ENCODE data around the gene LIPG.

The LIPG gene

GRCh38 chr18:49612515-49613033 lies 50.7 kb downstream of the LIPG start:
- DNase-seq = no peak
- no peak for ATAC-seq

DNA sequence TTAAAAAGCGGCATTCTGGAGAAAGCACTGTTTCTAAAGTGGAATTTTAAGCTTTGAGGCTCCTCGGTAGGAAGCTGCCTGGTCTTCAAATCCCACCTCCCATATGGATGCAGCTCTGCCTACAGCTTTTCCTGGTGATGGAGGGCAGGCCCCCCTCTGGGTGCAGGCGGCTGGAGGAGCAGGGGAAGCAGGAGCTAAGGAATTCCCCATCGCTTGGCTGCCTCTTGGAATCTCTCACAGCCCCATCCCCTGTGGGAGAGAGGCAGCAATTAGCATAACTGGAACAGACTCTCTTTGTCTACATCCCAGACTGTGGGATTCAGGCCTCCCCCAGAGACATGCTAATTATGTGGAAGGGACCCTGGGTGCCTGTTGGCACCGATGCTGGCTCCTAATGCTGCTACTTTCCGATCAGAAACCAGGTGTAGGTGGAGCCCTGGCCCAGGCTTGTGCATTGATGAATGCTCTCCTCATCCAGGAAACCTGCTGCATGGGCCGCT lies 51.3 kb downstream of the LIPG start:
- DNase-seq (no peak), ATAC-seq (no peak)

DNA sequence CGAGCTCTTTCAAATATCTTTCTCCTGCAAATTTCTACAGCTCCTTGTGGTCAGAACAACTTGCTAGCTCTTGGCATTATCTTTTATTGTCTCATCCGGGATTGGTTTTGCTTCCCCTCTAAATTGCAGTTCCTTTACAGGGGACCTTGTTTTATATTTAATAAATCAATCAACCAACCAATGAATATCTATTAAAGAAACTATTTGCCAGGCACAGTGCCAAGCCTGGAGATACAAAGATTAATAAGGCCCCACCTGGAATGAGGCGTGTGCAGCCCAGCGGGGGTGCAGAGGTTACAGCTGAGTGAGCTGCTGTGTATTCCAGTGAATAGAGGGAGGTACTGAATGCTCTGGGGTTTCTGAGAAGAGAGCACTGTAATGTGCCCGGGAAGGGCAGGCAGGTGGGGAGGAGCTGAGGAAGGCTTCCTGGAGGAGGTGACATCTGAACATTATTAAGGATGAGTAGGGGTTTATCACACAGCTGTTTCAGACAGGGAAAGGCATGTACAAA lies 51.8 kb downstream of the LIPG start:
- ATAC-seq (no peak), DNase-seq (no peak)

- DNase-seq (no peak), ATAC-seq (no peak)
Observed at GRCh38 chr18:49616618-49617328, 54.9 kb downstream of the LIPG start.

GRCh38 chr18:49617329-49617695 lies 55.5 kb downstream of the LIPG start:
- ATAC-seq = no peak
- DNase-seq = no peak

GRCh38 chr18:49617865-49618264 lies 56.0 kb downstream of the LIPG start:
- DNase-seq (no peak), ATAC-seq (no peak)

DNA sequence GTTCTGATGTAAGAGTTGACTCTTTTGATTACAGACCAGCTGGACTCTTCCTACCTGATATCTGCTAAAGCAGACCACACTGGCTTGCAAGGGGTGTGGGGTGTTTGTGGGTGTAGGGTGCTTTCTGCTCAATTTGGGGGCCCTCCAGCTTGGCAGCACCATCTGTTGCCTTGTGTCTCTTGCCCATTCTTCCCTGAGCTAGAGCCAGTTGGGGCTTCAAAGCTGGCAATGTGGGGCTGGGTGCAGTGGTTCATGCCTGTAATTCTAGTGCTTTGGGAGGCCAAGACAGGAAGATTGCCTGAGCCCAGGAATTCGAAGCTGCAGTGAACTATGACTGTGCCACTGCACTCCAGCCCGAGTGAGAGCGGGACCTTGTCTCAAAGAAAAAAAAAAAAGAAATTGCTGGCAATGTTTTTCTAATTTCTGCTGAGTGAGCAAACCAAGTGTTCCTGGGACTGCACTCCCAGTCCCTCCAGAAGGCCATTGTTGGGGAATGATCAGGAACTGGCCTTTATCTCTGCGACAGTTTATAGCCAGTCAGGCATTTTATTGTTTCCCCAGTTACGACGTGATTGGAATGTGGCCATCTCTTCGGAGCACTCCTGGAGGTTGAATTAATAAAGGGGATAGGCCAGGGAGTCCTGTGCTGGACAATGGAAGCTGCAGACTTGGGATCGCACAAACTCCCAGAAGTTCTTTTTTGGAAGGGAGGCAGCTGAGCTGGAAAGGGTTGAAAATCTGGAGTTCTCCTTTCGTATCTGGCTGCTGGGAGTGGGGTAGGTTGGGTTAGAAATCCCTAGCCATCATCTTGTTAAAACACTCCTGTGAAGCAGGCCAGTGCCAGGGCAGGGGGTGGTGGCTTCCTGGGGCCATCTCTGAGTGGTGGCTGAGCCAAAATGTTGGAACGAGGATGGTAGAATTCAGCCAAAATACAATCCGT lies 57.2 kb downstream of the LIPG start:
- no peak for ATAC-seq
- no peak for DNase-seq

- no peak for ATAC-seq
Observed at GRCh38 chr18:49619801-49620200, 57.9 kb downstream of the LIPG start.

GRCh38 chr18:49621301-49621700 lies 59.4 kb downstream of the LIPG start:
- DNase-seq = no peak
- ATAC-seq = no peak

More at GRCh38 chr18:49619801-49620200, 57.9 kb downstream of the LIPG start:
- DNase-seq = no peak

GRCh38 chr18:49621717-49622351 lies 60.0 kb downstream of the LIPG start:
- no peak for ATAC-seq

DNA sequence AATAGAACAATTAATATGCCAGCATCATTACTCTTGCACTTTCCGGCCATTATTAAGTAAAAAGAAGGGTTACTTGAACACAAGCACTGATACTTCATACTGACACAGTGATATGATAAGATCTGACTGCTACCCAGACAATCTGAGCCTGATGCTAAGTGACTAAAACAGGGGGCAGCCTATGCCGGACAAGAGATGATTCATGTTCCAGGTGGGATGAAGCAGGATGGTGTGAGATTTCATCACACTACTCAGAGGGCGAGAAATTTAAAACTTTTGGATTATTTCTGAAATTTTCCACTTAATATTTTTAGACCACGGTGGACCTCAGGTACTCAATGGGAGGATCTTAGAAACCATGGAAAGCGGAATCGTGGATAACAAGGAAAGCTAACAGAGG lies 61.7 kb downstream of the LIPG start:
- DNase-seq (no peak), ATAC-seq (no peak)

More at GRCh38 chr18:49621717-49622351, 60.0 kb downstream of the LIPG start:
- DNase-seq = no peak

GRCh38 chr18:49625021-49625691 lies 63.3 kb downstream of the LIPG start:
- DNase-seq = no peak

DNA sequence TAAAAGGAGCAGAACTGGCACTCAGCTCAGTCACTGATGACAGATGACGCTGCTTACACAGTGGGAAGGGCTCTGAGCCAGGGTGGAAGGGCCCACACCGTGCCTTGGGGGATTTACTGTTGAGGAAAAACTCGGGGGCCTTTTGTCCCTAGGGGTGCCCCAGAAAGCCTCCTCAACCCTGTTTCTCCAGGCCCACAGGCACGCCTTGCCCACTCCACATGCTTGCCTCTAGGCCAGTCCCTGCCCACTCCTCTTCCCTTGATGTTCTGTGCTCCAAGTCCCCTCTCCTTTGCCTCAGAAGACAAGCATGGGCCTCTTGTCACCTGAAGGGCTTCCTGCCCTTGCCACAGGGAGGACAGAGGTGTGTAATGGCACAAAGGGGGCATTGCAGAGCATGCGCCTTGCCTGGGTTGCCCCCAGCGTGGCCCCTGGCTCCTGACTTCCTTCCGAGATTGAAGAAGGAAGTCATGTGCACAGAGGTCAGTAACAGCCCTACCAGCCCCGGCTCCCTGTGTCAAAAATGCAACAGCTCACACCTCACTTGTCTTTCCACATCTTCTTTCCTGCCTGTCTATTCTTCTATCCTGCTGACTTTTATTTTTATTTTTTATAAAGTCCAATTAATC lies 65.1 kb downstream of the LIPG start:
- ATAC-seq = no peak
- DNase-seq = no peak

More at GRCh38 chr18:49625021-49625691, 63.3 kb downstream of the LIPG start:
- no peak for ATAC-seq

DNA sequence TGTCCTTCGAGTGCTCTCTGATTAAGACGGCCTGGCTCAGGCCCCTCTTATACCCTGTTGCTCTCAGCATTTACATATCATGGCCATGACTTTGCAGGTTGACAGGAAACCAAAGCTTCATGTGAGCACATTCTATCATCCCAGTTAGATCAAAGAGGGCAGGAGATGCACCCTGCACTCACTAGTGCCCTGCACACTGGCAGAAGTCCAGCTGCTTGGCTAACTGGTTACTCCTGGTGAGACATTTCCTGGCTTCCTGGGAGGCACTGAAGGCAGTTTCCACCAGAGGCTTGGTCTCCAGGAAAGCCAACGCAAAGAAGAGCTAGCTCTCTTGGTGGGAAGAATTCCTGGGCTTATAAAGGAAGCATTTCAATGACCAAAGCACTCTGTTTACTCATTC lies 66.3 kb downstream of the LIPG start:
- ATAC-seq (no peak), DNase-seq (no peak)

- DNase-seq (no peak), ATAC-seq (no peak)
Observed at GRCh38 chr18:49628881-49629795, 67.3 kb downstream of the LIPG start.

GRCh38 chr18:49630246-49630699 lies 68.4 kb downstream of the LIPG start:
- no peak for ATAC-seq

DNA sequence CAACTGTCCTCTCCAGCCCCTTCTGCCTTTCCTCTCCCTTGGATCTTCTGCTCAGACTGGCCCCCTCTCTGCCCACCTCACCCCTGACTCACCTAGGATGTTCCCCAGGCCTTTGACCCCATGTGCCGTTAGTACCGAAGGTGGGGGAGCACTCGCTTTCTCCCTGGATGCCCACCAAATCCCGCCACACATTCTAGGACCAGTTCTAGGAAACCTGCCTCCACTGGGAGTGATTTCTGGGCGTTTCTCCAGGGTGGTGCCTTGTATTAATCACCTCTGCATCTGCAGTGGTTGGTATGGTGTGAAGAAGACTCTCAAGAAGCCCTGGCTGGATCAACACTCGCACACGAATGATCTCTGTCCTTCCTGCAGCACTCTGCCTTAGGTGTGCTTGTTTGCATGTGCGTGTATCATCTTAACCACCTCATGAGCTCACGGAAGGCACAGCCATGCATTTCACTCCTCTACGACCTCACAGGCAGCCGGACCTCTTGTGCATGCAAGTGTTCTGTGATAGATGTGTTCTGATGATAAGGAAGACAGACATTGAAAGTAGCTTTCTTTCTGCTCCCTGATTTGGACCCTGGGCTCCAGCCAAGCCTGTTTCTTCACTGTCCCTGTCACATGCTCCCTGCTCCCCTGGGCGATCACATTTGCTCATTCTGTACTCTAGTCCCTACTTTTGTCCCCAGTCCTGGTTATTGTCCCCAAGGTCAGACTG lies 69.4 kb downstream of the LIPG start:
- DNase-seq = no peak
- ATAC-seq = no peak

More at GRCh38 chr18:49630246-49630699, 68.4 kb downstream of the LIPG start:
- DNase-seq = no peak

GRCh38 chr18:49632588-49632987 lies 70.7 kb downstream of the LIPG start:
- ATAC-seq = no peak
- no peak for DNase-seq

GRCh38 chr18:49638209-49638785 lies 76.4 kb downstream of the LIPG start:
- DNase-seq (no peak), ATAC-seq (no peak)

All from stimulated activated naive CD8-positive, alpha-beta T cell treated with anti-CD3 and anti-CD28 coated beads, Interleukin-15, Interleukin-2, amounts not matched to agents 100 U/mL and 50 U/mL, for 24 hours (primary cell).